HG03575 (cell line): ENCODE measurements around the gene TTYH2.

Experiments used
- ATAC-seq: cut with Tn5 transposase; IDR thresholded peaks from one replicate; pipeline ENCODE4 v1.9.1; 2021; ENCODE audit not compliant: unreplicated experiment, insufficient number of reproducible peaks, low FRiP score; ENCODE audit errors: extremely low read depth

The TTYH2 gene

DNA sequence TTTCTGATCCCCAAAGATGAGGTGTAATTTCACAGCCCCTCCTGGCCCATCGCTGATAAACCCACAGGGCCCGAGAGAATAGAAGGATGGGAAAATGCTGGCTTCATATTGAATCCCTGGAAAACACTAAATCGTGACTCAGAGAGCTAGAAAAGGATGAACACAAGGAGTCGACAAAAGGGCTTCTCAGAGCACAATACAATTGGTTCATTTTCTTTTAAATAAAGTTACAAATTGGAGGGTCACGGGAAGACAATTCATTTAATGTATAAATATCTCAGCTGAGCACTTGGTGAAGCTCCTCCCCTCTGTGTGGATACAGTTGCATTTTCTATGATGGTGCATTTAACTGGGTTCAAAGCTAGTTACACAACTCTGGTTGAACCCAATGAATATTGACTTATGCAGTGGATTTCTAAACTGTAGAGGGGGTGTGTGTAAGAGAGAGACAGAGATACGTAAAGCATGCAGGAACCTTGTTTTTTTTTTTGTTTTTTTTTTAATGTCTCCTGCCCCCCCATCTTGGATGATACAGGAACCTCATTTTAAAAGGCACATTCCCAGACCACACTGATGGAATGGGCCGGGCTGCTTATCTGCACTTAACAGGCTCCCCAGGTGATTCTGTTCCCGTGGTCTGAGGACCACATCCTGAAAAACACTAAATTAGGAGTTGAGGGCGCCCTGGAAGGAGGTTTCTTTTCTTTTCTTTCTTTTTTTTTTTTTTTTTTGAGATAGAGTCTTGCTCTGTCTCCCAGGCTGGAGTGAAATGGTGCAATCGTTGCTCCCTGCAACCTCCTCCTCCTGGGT, 14.1 kb downstream of the TTYH2 start:
- no peak for ATAC-seq

DNA sequence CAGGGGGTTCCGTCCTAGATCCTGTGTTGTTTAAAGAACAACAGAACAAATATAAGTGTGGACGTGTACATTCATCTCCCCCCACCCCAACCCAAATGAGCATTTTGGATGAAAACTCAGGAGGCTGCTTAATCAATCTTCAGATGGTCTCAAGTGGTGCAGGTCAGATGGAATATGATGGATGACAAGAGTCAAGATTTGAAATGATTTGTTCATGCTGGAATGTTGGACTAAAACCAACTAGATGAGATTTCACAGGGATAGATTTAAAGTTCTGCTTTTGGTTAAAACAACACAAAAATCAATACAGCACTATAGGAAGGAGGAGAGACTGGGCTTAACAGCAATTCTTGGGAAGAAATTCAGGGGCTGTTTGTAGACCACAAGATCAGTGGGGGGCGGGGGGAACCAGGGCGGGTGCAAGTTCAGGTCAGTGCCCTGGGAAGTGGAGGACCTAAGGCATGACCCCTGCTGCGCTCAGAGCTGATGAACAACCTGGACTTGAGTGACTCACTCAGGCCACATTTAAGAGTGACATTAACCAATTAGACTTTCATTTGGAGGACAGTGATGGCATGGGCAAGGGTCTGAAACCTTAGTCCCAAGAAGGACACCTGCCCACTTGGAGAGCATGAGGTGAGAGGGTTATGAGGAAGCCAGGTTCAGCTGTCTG, 15.1 kb downstream of the TTYH2 start:
- ATAC-seq: no peak

DNA sequence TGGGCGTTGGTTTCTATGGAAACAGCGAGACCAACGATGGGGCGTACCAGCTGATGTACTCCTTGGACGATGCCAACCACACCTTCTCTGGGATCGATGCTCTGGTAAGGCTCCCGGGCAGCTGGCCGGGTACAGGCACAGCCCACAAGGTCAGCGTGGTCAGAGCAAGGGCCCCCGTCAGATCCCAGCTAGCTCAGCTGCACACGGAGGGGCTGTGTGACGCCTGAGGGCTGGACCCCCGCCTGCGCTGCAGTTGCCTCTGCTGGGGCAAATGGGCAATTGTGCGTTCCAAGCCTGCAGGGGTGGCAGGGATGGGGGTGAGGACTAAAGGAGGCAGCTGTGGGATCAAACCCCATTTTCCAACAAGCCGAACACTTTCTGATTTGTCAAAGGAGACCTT, 17.5 kb downstream of the TTYH2 start:
- no peak for ATAC-seq

DNA sequence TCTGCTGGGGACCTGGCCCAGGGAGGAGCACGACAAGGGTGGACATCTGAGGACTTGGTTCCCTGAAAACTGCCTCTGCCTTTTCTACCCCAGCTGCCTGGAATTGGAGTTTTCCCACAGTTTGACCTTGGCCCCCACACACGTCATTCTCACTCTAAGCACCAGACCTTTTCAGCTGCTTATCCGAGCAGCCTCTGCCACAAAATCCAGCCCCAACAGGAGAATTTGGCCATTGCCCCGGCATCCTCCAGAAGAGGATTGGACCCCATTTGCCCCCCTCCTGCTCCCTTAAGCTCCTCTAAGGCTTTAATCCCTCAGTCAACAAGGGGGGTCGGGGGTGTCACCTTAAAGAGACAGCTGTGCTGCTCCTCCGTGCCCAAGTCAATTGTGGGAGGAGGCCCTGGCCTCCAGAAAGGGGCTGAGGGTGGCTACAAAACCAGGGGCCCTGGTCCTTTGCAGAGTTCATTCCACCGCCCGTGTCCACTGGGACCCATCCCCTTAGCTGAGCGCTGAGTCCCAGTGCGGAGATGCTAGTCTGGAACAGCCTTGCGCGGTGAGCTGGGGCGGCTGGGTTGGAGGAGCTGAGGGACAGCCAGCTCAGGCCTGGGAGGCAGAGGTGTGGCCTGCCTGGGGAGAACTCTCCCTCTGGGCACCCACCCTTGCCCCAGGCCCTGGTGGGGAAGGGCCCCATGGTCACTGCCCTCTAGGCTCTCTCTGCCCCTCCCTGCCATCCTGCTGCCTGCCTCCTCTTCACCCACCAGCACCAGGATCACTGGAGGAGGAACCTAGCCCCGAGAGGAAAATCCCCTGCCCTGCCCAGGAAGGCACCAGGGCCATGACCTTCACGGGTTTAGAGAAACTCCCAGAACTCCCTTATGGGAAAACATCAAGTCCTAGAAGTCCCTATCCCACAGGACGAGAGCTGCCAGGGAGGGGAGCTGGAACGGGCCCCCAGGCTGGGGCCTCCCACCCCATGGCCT, 18.8 kb downstream of the TTYH2 start:
- ATAC-seq: no peak

DNA sequence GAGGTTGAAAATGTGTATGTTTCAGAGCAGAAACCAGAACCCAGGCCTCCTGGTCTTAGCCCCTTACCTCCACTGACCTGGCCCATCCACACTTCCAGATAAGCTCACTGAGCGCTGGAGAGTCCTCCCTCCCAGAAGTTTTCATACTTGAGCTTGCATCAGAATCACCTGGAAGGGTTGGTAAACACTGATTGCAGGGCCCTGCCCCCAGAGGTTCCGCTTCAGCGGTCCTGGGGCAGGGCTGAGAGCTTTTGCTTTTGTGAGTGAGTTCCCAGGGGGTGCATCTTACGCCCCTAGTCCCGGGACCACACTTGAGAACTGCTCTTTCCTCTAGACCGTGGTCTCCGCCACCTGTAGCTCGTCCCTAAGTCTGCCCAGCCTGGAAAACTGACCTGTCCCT, 20.6 kb downstream of the TTYH2 start:
- no peak for ATAC-seq

DNA sequence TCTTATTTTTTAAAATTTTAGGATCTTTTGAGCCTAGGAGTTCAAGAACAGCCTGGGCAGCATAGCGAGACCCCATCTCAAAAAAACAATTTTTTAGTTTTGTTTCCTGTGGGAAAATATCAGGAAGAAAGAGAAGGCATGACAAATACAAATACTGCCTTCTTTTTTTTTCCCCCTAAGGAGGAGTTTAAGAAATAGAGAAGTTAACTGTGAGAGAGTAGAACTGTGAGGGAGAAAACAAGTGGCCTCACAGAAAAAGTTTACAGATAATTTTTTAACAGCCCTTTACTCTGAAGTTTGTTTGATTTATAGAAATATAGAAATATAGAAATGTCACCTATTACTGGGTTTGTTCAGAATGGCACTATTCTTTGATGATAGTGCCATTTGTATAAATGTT, 21.1 kb downstream of the TTYH2 start:
- ATAC-seq: no peak

DNA sequence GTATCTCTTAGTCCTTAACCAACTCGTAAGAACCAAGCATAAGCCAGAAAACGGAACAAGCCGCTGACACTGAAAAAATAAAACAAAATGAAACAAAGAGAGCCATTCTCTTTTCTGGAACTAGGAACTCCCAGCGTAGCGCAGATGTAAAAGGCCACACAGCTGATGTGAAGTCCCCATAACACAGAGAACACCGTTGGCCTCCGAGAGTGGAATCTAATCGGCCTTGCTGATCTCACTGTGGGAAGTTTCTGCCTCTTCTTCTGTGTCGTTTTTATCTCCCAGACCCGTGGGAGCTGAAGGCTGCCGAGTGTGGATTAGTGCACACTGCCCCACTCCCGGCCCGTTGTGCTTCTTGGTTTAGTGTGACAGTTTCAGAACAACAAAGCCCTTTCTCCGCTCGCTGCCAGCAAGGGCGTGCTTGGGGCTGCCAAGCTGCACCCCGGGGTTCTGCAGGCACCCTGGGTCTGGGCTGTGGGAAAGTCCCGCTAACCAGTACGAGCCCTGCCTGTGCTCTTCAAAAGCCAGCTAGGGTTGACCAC, 21.7 kb downstream of the TTYH2 start:
- ATAC-seq: no peak

DNA sequence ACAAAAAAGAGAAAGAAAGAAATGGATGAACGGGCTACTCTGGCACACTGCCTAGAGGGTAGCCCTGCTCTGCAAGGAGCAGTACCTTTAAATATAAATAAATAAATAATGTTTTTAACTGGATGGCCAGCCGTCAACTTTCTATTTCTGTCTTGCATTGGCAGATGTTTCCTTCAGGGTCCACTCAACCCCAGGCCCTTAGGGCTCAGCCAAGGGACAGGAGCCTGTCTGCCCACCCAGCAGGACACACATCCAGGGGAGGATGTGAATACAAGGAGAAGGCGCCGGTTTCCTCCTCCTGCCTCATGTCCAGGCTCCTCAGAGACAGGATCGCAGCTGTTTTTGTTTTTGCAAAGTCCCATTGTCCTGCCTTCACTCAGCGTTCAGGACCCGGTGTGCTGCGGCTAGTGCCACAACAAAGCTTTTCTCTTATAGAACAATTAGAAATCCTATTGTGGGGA, 22.6 kb downstream of the TTYH2 start:
- no peak for ATAC-seq

DNA sequence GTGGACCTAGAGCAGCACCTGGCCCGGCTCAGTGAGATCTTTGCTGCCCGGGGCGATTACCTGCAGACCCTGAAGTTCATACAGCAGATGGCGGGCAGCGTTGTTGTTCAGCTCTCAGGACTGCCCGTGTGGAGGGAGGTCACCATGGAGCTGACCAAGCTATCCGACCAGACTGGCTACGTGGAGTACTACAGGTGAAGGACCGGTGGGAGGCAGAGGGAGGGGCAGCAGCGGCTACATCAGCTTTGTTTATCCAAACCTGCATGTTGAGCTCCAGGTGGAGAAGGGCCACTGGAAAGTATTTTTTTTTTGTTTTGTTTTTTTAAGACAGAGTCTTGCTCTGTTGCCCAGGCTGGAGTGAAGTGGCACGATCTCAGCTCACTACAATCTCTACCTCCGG, 23.9 kb downstream of the TTYH2 start:
- no peak for ATAC-seq

DNA sequence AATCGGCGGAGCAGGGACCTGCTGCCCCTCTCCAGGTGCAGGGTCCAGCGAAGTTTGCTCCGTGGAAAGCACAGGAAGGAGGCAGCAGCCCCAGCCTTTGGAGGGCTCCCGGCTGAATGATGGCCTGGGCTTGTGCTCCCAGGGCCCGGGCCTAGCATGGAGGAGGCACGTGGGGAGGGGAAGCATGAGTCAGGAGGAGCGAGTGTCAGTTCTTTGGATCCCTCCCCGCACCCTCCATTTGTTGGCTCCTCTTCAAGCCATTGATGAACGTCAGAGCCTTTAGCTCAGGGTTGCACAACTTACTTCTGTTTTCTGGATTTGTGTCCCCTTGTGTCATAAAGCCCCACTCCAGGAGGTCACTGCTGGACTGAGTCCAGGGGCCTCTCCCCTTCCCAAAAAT, 25.8 kb downstream of the TTYH2 start:
- no peak for ATAC-seq

DNA sequence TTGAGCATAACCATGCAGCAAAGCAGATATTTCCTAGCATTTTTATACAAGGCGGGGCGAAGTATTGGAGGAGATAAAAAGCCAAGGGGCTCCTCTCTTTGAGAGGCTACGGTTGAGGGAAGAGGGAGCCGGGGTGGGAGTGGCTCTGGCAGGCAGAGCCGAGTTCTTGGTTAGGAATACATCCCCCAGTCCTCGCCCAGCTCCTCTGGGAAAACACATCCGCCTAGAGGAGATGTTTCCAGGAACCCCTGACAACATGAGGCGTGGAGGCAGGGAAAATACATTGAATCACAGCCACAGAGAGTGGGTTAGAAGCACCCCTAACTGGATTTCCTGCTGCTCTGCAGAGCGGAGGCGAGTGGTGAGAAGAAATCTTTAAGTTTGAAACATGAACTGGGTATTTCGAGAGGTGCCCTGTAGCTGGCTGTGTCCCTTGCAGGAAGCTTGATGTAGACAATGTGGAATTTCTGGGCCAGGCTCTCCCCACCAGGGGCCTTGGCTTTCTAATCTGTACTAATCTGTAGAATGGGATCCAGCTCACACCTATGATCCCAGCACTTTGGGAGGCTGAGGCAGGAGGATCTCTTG, 27.3 kb downstream of the TTYH2 start:
- ATAC-seq: no peak

DNA sequence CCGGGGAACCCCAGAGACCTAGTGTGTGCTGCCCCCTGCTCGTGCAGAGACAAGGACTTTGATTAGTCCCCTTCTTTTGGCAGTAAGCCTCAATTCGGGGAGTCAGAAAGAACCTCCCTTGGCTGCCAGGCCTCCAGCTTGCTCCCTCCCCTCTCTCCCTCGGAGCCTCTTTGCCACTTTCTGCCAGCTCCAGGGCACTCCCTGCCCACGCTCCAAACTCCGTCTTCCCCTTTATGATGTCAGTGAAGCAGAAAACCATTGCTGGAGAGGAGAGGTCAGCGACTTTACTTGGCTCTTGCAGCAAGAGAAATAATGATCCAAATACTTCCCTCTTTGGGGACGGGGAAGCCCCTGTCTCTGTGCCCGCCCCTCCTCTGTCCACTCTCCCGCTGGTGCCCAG, 28.1 kb downstream of the TTYH2 start:
- no peak for ATAC-seq

DNA sequence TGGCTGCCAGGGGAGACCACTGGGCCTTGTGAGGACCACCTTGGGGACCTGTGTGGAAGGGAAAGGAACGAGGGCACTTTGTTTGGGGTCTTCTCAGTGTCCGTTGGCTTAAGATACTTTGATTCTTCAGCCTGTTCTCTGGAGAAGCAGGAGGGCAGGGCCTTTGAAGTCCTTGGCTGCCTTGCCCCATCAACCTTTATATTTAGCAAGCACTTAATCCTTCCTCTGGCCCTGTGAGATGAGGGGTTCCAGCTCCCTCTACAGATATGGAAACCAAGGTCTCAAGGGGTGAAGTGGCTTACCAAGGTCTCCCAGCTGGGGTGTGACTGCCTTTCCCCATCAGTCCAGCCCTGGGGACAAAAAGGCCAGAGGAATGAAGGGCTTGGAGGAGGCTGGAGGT, 28.5 kb downstream of the TTYH2 start:
- ATAC-seq: no peak

DNA sequence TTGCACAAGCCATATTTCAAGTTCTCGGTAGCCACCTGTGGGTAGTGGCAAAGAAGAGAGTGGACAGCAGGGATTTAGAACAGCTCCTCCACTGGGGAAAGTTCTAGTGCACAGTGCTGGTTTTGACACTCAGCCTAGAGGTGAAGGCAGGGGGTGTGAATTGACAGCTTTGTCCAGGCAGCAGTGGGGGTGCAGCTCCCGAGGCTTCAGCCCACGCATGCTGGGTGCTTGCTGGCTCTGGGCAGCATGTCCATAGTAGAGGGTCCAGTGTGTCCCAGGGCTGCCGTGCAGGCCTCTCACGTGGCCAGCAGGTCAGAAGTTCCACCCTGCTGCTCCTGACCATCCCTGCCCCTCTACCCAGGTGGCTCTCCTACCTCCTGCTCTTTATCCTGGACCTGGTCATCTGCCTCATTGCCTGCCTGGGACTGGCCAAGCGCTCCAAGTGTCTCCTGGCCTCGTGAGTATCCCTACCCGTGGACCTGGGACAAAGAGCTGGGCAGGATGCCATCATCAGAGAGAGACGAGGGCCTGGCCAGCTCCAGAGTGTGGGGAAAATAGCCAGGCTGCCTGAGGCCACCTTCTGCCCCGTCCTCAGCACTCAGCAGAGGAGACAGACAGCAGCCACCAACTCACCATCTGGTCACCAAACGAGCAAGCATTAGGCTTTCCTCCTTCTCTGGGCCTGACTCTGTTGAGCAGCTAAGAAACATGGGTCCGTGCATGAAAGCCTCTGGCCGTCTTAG, 29.8 kb downstream of the TTYH2 start:
- no peak for ATAC-seq

DNA sequence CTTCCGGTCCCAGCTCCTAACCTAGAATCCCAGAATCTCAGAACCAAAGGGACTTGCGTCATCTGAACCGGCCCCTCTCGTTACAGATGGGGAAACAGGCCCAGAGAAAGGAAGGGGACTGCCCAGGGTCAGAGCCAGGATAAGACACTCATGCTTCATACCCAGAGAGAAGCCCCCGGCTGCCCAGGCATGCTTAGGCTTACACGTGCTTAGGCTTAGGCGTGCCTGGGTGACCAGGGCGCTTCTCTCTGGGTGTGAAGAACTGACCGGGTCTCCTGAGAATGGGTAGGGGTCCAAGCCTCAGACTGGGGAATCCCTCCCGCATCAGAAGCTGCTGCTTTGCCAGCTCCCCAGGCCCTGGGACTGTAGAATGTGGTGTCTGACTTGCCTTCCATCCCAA, 30.8 kb downstream of the TTYH2 start:
- ATAC-seq: no peak

DNA sequence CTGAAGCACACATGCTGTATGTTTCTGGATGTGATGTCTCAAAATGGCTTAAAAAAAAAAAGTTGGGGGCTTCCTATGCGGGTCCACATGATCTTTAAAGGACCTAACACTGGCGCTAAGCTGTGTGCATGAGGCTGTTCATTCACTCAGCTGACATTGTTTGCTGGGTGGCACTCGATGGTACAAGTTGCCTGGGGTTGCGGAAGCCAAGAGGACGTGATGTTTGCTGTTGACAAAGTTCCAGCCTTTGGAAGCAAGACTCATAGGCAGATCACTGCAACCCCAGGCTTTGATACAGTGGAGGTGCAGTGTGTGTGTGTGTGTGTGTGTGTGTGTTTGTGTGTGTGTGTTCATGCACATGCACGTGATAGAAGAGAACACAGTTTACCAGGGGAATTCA, 31.2 kb downstream of the TTYH2 start:
- no peak for ATAC-seq

DNA sequence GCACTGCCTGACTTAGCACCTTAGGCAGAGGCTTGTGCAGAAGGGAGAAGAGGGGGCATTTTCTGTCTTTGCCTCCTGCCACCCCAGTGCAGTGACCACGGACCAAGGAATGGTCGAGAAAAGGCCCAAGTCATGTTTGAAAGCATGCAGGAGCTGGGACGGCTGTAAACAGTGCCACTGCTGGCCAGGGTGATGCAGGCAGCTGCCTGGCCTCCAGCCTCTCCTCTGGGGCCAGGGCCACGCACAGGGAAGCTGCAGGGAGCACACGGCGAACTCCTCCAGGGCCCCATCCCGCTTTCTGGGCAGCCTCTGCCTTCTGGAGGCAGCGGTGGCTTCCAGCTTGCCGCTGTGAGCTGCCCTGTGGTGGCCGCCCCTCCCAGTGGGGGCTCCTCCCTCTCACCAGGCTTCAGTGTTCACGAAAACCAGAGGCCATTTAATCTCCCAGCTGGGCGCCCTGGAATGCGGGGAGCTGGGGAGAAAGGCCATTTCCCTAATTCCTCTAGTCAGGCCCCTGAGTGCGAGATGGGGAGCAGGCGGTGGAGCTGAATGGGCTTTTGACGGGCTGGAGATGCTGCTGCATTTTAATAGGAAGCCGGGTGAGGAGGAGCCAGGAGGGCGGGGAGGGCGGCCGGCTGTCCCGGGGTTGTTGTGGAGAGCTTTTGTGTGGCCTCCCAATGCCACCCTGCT, 31.9 kb downstream of the TTYH2 start:
- ATAC-seq: no peak

DNA sequence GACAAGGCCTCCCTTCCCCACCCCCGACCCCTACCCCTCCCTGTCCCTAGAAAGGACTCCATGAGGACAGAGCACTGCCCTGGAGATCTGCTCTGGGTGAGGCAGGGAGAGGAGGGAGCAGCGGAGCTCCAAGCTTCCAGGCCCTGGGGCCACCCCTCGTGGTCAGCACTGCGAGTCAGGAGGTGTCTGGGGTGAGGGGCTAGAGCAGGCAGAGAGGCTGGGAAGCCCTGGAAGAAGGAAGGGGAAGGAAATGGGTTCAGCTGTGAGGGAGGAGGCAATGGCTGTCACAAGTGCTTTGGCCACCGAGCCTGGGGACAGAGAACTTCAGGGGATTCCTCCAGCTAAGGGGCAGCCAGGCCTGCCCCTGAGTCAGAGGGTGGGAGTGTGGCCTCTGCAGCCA, 32.5 kb downstream of the TTYH2 start:
- no peak for ATAC-seq
